Measurements from ENCODE around the gene TMEM255B.
A peak's percentile ranks its signal among the peaks of the same experiment; 100 is the strongest.

TMEM255B gene

GRCh38 chr13:113849981-113850721 is 91.1 kb downstream of the TMEM255B start:
- no peak overlapping the region for H3K4me2 ChIP-seq (ENCODE audit: low read length, poor library complexity, severe bottlenecking)
- H3K23ac ChIP-seq (ENCODE audit: low read length in 2 of 2): no peak overlapping the region
- H3K79me1 ChIP-seq (replicated peaks; ENCODE audit: low read length, poor library complexity, severe bottlenecking): peaks cover 17% of the 10 kb centered on the region
- H2BK5ac ChIP-seq (ENCODE audit: low read depth, low read length, poor library complexity, severe bottlenecking): no peak overlapping the region
- H2BK12ac ChIP-seq (ENCODE audit: low read length in 2 of 2): no peak overlapping the region
- peak overlapping the region in 1 of 2 experiments; percentile 11 for H3K18ac ChIP-seq (ENCODE audit: low read depth in 1 of 2, low read length in 2 of 2)
- WGBS: 97% methylated on average over 7 of the region's 8 CpGs
- no peak overlapping the region for H2AFZ ChIP-seq (ENCODE audit: low read depth, low read length)
- H3K4ac ChIP-seq (ENCODE audit: low read depth in 1 of 2, low read length in 2 of 2): no peak overlapping the region
- no peaks in the 10 kb centered on the region for H3K27me3 ChIP-seq (ENCODE audit: control insufficient read depth in 1 of 2, insufficient read depth in 1 of 2, low read length in 2 of 2)
- peaks cover 50% of the 10 kb centered on the region for H3K4me1 ChIP-seq (ENCODE audit: control insufficient read depth, insufficient read depth, low read depth, low read length)
- no peak overlapping the region for H4K91ac ChIP-seq (ENCODE audit: low read length)
- no peak for DNase-seq
- no peak overlapping the region for H4K8ac ChIP-seq (ENCODE audit: low read length)
- no peak overlapping the region for H3K14ac ChIP-seq (ENCODE audit: low read length in 2 of 2)
- peaks cover 53 to 65% of the 10 kb centered on the region in 2 experiments for H3K36me3 ChIP-seq (ENCODE audit: control insufficient read depth in 1 of 2, insufficient read depth in 2 of 2, low read depth in 1 of 2, low read length in 2 of 2)
- no peak overlapping the region for H2BK15ac ChIP-seq (ENCODE audit: low read depth, poor library complexity, severe bottlenecking)
- H3K9ac ChIP-seq (ENCODE audit: low read length): no peak overlapping the region
- no peak overlapping the region for H3K27ac ChIP-seq (ENCODE audit: low read length, poor library complexity, severe bottlenecking)
- H2BK120ac ChIP-seq (ENCODE audit: low read depth, low read length): no peak overlapping the region
- H2AK5ac ChIP-seq (ENCODE audit: low read length, severe bottlenecking): no peak overlapping the region
- no peaks in the 10 kb centered on the region for H3K9me3 ChIP-seq (ENCODE audit: control insufficient read depth, low read length)
- no peak overlapping the region for H3K4me3 ChIP-seq (ENCODE audit: insufficient read depth in 1 of 2, low read depth in 1 of 2, low read length in 2 of 2)

- Histone ChIP-seq H3K9me3 (ENCODE audit: control insufficient read depth, low read length) (no peaks in the 10 kb centered on the region), H3K27me3 (ENCODE audit: control insufficient read depth in 1 of 2, insufficient read depth in 1 of 2, low read length in 2 of 2) (no peaks in the 10 kb centered on the region), H4K91ac (ENCODE audit: low read length) (no peak overlapping the region), H3K4ac (ENCODE audit: low read depth in 1 of 2, low read length in 2 of 2) (no peak overlapping the region), H2BK15ac (ENCODE audit: low read depth, poor library complexity, severe bottlenecking) (no peak overlapping the region), H2BK12ac (ENCODE audit: low read length in 2 of 2) (no peak overlapping the region), H3K9ac (ENCODE audit: low read length) (no peak overlapping the region), H2AFZ (ENCODE audit: low read depth, low read length) (no peak overlapping the region), H4K8ac (ENCODE audit: low read length) (no peak overlapping the region), H2BK5ac (ENCODE audit: low read depth, low read length, poor library complexity, severe bottlenecking) (no peak overlapping the region), H3K4me3 (ENCODE audit: insufficient read depth in 1 of 2, low read depth in 1 of 2, low read length in 2 of 2) (no peak overlapping the region), H3K14ac (ENCODE audit: low read length in 2 of 2) (no peak overlapping the region), H2BK120ac (ENCODE audit: low read depth, low read length) (no peak overlapping the region), H3K27ac (ENCODE audit: low read length, poor library complexity, severe bottlenecking) (no peak overlapping the region), H3K18ac (ENCODE audit: low read depth in 1 of 2, low read length in 2 of 2) (no peak overlapping the region), H3K36me3 (ENCODE audit: control insufficient read depth in 1 of 2, insufficient read depth in 2 of 2, low read depth in 1 of 2, low read length in 2 of 2) (peaks cover 51 to 67% of the 10 kb centered on the region in 2 experiments), H2AK5ac (ENCODE audit: low read length, severe bottlenecking) (no peak overlapping the region), H3K23ac (ENCODE audit: low read length in 2 of 2) (no peak overlapping the region), H3K4me1 (ENCODE audit: control insufficient read depth, insufficient read depth, low read depth, low read length) (peaks cover 56% of the 10 kb centered on the region), H3K79me1 (replicated peaks; ENCODE audit: low read length, poor library complexity, severe bottlenecking) (peaks cover 15% of the 10 kb centered on the region), H3K4me2 (ENCODE audit: low read length, poor library complexity, severe bottlenecking) (no peak overlapping the region)
- DNase-seq: no peak
- 98% methylated on average over 3 of the region's 3 CpGs for WGBS
Measured at GRCh38 chr13:113850722-113851479, 91.9 kb downstream of the TMEM255B start.

- no peak overlapping the region for H3K4me2 ChIP-seq (ENCODE audit: low read length, poor library complexity, severe bottlenecking)
- H2BK120ac ChIP-seq (ENCODE audit: low read depth, low read length): no peak overlapping the region
- no peak overlapping the region for H2BK5ac ChIP-seq (ENCODE audit: low read depth, low read length, poor library complexity, severe bottlenecking)
- H3K9ac ChIP-seq (ENCODE audit: low read length): no peak overlapping the region
- no peak overlapping the region for H3K14ac ChIP-seq (ENCODE audit: low read length in 2 of 2)
- H2BK12ac ChIP-seq (ENCODE audit: low read length in 2 of 2): no peak overlapping the region
- H2BK15ac ChIP-seq (ENCODE audit: low read depth, poor library complexity, severe bottlenecking): no peak overlapping the region
- no peak overlapping the region for H4K8ac ChIP-seq (ENCODE audit: low read length)
- H3K4ac ChIP-seq (ENCODE audit: low read depth in 1 of 2, low read length in 2 of 2): no peak overlapping the region
- DNase-seq: no peak
- no peak overlapping the region for H4K91ac ChIP-seq (ENCODE audit: low read length)
- H3K27me3 ChIP-seq (ENCODE audit: control insufficient read depth in 1 of 2, insufficient read depth in 1 of 2, low read length in 2 of 2): no peaks in the 10 kb centered on the region
- no peaks in the 10 kb centered on the region for H3K9me3 ChIP-seq (ENCODE audit: control insufficient read depth, low read length)
- no peak overlapping the region for H2AK5ac ChIP-seq (ENCODE audit: low read length, severe bottlenecking)
- 100% methylated on average over 1 of the region's 1 CpG for WGBS
- no peak overlapping the region for H3K18ac ChIP-seq (ENCODE audit: low read depth in 1 of 2, low read length in 2 of 2)
- H3K79me1 ChIP-seq (replicated peaks; ENCODE audit: low read length, poor library complexity, severe bottlenecking): peaks cover 14% of the 10 kb centered on the region
- no peak overlapping the region for H3K4me3 ChIP-seq (ENCODE audit: insufficient read depth in 1 of 2, low read depth in 1 of 2, low read length in 2 of 2)
- H3K36me3 ChIP-seq (ENCODE audit: control insufficient read depth in 1 of 2, insufficient read depth in 2 of 2, low read depth in 1 of 2, low read length in 2 of 2): peaks cover 51 to 66% of the 10 kb centered on the region in 2 experiments
- no peak overlapping the region for H3K27ac ChIP-seq (ENCODE audit: low read length, poor library complexity, severe bottlenecking)
- no peak overlapping the region for H3K23ac ChIP-seq (ENCODE audit: low read length in 2 of 2)
- no peak overlapping the region for H2AFZ ChIP-seq (ENCODE audit: low read depth, low read length)
- H3K4me1 ChIP-seq (ENCODE audit: control insufficient read depth, insufficient read depth, low read depth, low read length): peaks cover 58% of the 10 kb centered on the region
Measured at GRCh38 chr13:113851480-113851803, 92.4 kb downstream of the TMEM255B start.

- no peak overlapping the region for H4K91ac ChIP-seq (ENCODE audit: low read length)
- H3K4me2 ChIP-seq (ENCODE audit: low read length, poor library complexity, severe bottlenecking): no peak overlapping the region
- H3K79me1 ChIP-seq (replicated peaks; ENCODE audit: low read length, poor library complexity, severe bottlenecking): peaks cover 9% of the 10 kb centered on the region
- peak overlapping the region in 1 of 2 experiments; percentile 16 for H3K18ac ChIP-seq (ENCODE audit: low read depth in 1 of 2, low read length in 2 of 2)
- H3K9me3 ChIP-seq (ENCODE audit: control insufficient read depth, low read length): no peaks in the 10 kb centered on the region
- H3K4me1 ChIP-seq (ENCODE audit: control insufficient read depth, insufficient read depth, low read depth, low read length): peaks cover 60% of the 10 kb centered on the region
- H3K9ac ChIP-seq (ENCODE audit: low read length): no peak overlapping the region
- no peak overlapping the region for H2BK120ac ChIP-seq (ENCODE audit: low read depth, low read length)
- H2BK5ac ChIP-seq (ENCODE audit: low read depth, low read length, poor library complexity, severe bottlenecking): no peak overlapping the region
- H3K36me3 ChIP-seq (ENCODE audit: control insufficient read depth in 1 of 2, insufficient read depth in 2 of 2, low read depth in 1 of 2, low read length in 2 of 2): peaks cover 47 to 61% of the 10 kb centered on the region in 2 experiments
- WGBS: 94% methylated on average over 22 of the region's 23 CpGs
- no peak overlapping the region for H3K23ac ChIP-seq (ENCODE audit: low read length in 2 of 2)
- no peak for DNase-seq
- peak overlapping the region in 1 of 2 experiments; percentile 15 for H2BK12ac ChIP-seq (ENCODE audit: low read length in 2 of 2)
- H2AFZ ChIP-seq (ENCODE audit: low read depth, low read length): no peak overlapping the region
- no peak overlapping the region for H3K4ac ChIP-seq (ENCODE audit: low read depth in 1 of 2, low read length in 2 of 2)
- peak overlapping the region; percentile 70 for H2BK15ac ChIP-seq (ENCODE audit: low read depth, poor library complexity, severe bottlenecking)
- H2AK5ac ChIP-seq (ENCODE audit: low read length, severe bottlenecking): peak overlapping the region; percentile 33
- H3K27ac ChIP-seq (ENCODE audit: low read length, poor library complexity, severe bottlenecking): no peak overlapping the region
- H3K27me3 ChIP-seq (ENCODE audit: control insufficient read depth in 1 of 2, insufficient read depth in 1 of 2, low read length in 2 of 2): no peaks in the 10 kb centered on the region
- H3K4me3 ChIP-seq (ENCODE audit: insufficient read depth in 1 of 2, low read depth in 1 of 2, low read length in 2 of 2): no peak overlapping the region
- H3K14ac ChIP-seq (ENCODE audit: low read length in 2 of 2): no peak overlapping the region
- no peak overlapping the region for H4K8ac ChIP-seq (ENCODE audit: low read length)
Measured at GRCh38 chr13:113851826-113852535, 93.0 kb downstream of the TMEM255B start.
